Lower leg skin (tissue), 4 donors: ENCODE data around the gene ADCY10. TPM values are rescaled to one million over a fixed set of nuclear protein-coding genes. Genes with fewer than 3 reads are reported as not detected.

Experiments used
- DNase-seq, 2 donors: peaks; one replicate each; pipeline ENCODE4 v3.0.0-alpha.2; 2019; ENCODE audit warnings: low spot score in 2 of 2
- H3K4me3 ChIP-seq: fragments of 200-600 bp; sonication (generic); 2 replicates; pipeline ENCODE4 v1.5.1; 2017; ENCODE audit warnings: mild to moderate bottlenecking, low read depth; ENCODE audit not compliant: poor library complexity, severe bottlenecking
- CTCF ChIP-seq, 3 donors: fragments of 450-650 bp; IDR thresholded peaks; one replicate each; pipeline ENCODE4 v1.5.1; 2016; ENCODE audit warnings: antibody characterized with exemption in 3 of 3, mild to moderate bottlenecking in 3 of 3, moderate library complexity in 2 of 3
- POLR2A ChIP-seq, 2 donors: fragments of 450-650 bp; IDR thresholded peaks; one replicate each; pipeline ENCODE4 v1.6.1; 2016 to 2017; ENCODE audit warnings: antibody characterized with exemption in 2 of 2, mild to moderate bottlenecking in 1 of 2, moderate library complexity in 1 of 2
- WGBS, 2 donors: methylation state at CpG; one replicate each; pipeline ENCODE4 v1.1.5; 2018; 5-methylcytosine and 5-hydroxymethylcytosine counted together
- intact Hi-C: fragments of 100-400 bp; cut with DNase I; formaldehyde crosslinking; loops from one replicate; pipeline ENCODE4 v1.15.0; 2023; ENCODE audit warnings: low total_unique reads
- total RNA-seq, 4 donors: library from RNA; depleted of rRNA; stranded (reverse); fragments of >200 nt; gene quantifications; one replicate each; pipeline ENCODE4 v1.1.0, GENCODE V29; 2016

Gene ADCY10
- under 1 TPM in 2 of 4 donors, not detected in 2; 0.07 to 0.10 TPM for total RNA-seq

GRCh38 chr1:167913895-167914496 is at the start of gene ADCY10:
TSS of gene ADCY10 (minus strand) at chr1:167914134. CDS start at chr1:167905140, 8,994 bp downstream.
- H3K4me3 ChIP-seq: no peak within 1 kb of the TSS
- intact Hi-C loops: no loop called here
- 89 to 92% methylated on average over 9 of the region's 9 CpGs for WGBS, 2 donors
- DNase-seq: no peak
- no peak for TF ChIP-seq CTCF (IDR thresholded peaks at IDR 0.05)
- no peak for TF ChIP-seq POLR2A (IDR thresholded peaks at IDR 0.05)

- no peak for DNase-seq
- intact Hi-C loops: no loop called here
- no peak overlapping the region for H3K4me3 ChIP-seq
- TF ChIP-seq CTCF (IDR thresholded peaks at IDR 0.05) (no peak), POLR2A (IDR thresholded peaks at IDR 0.05) (no peak)
Observed at GRCh38 chr1:167957710-167958109, 43.8 kb upstream of the ADCY10 start.

- WGBS, 2 donors: 97% methylated on average over 2 of the region's 2 CpGs
- H3K4me3 ChIP-seq: no peak overlapping the region
- no peak for DNase-seq
- no peak for TF ChIP-seq POLR2A (IDR thresholded peaks at IDR 0.05)
- TF ChIP-seq CTCF (IDR thresholded peaks at IDR 0.05): no peak
- intact Hi-C loops: no loop called here
Observed at GRCh38 chr1:167955915-167956314, 42.0 kb upstream of the ADCY10 start.

GRCh38 chr1:167950569-167950968 is 36.6 kb upstream of the ADCY10 start:
- intact Hi-C loops: no loop called here
- DNase-seq: no peak
- WGBS, 2 donors: 37 to 42% methylated on average over 1 of the region's 1 CpG
- H3K4me3 ChIP-seq: no peak overlapping the region
- no peak for TF ChIP-seq CTCF (IDR thresholded peaks at IDR 0.05)

GRCh38 chr1:167949785-167950184 is 35.9 kb upstream of the ADCY10 start:
- TF ChIP-seq POLR2A (IDR thresholded peaks at IDR 0.05) (no peak), CTCF (IDR thresholded peaks at IDR 0.05) (no peak)
- no peak overlapping the region for H3K4me3 ChIP-seq
- intact Hi-C loops: no loop called here
- 90 to 93% methylated on average over 3 of the region's 3 CpGs for WGBS, 2 donors
- no peak for DNase-seq

DNA sequence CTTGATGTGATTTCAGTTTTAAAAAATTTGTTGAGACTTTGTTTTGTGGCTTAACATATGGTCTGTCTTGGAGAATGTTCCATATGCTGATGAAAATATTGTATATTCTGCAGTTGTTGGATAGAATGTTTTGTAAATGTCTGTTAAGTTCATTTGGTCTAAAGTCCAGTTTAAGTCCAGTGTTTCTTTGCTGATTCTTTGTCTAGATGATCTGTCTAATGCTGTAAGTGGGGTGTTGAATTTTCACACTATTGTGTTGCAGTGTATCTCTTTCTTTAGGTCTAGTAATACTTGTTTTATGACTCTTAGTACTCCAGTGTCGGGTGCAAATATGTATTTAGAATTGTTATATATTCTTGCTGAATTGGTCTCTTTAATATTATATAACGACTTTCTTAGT is 33.8 kb upstream of the ADCY10 start:
- TF ChIP-seq CTCF (IDR thresholded peaks at IDR 0.05): no peak
- no peak for TF ChIP-seq POLR2A (IDR thresholded peaks at IDR 0.05)
- intact Hi-C loops: no loop called here
- WGBS, 2 donors: 74 to 87% methylated on average over 2 of the region's 2 CpGs
- H3K4me3 ChIP-seq: no peak overlapping the region
- no peak for DNase-seq
